HCT116 (cell line): ENCODE results near the gene NKX2-1. TPM values are rescaled to one million over a fixed set of nuclear protein-coding genes. Genes with fewer than 3 reads are reported as not detected.
A peak's percentile ranks its signal among the peaks of the same experiment; 100 is the strongest.

Experiments
- ATAC-seq: fragments of 200-7000 bp; cut with Tn5 transposase; 2 replicates; pipeline ENCODE4 v1.9.1; 2020; ENCODE audit warnings: mild to moderate bottlenecking, moderate library complexity
- BruUV-seq: library from RNA; stranded (reverse); fragments of 400-500 nt; replicated peaks from 2 replicates; lab custom pipeline; 2021; lab: Mats Ljungman, UMichigan
- CTCF ChIA-PET: fragments of 300-600 bp; sonication (Branson Sonifier 250); formaldehyde crosslinking; loops from one replicate; lab custom pipeline; 2021; ENCODE audit warnings: antibody characterized with exemption; lab: Charles Lee
- POLR2A ChIA-PET: fragments of 300-600, 350-600 bp; sonication (Branson Sonifier 250); formaldehyde crosslinking; loops from one replicate; lab custom pipeline; 2021; ENCODE audit warnings: antibody characterized with exemption; lab: Charles Lee
- RAD21 ChIA-PET, 2 experiments: fragments of 300-600 bp; sonication (Branson Sonifier 250); formaldehyde crosslinking; loops; one replicate each; lab custom pipeline; 2023; ENCODE audit warnings: low total read pairs in 2 of 2; ENCODE audit not compliant: uncharacterized antibody in 2 of 2, unreplicated experiment in 2 of 2, low non-redundant PET in 1 of 2; lab: Charles Lee
- DNase-seq: peaks from one replicate; pipeline ENCODE4 v3.0.0-alpha.2; 2010; ENCODE audit warnings: low read depth, low spot score
- H2AFZ ChIP-seq: fragments of 200-600 bp; shearing (Covaris generic), sonication (generic); 2 replicates; pipeline ENCODE4 v1.6.1; 2017; ENCODE audit warnings: low read depth, mixed run types, mixed read lengths, antibody characterized with exemption, low read length; ENCODE audit not compliant: poor library complexity, severe bottlenecking
- H3K27ac ChIP-seq: 2 replicates; pipeline ENCODE4 v1.5.1; 2012; ENCODE audit warnings: low read depth, low read length
- H3K27me3 ChIP-seq: fragments of 200-600 bp; sonication (generic); 2 replicates; pipeline ENCODE4 v1.6.1; 2016; ENCODE audit warnings: mixed run types, low read length, mixed read lengths; ENCODE audit not compliant: insufficient read depth
- H3K36me3 ChIP-seq, 2 experiments: fragments of 200-500 bp in 1 of 2; fragments of 200-600 bp in 1 of 2; sonication (Bioruptor generic) in 1 of 2; sonication (generic) in 1 of 2; 2 replicates each; pipeline versions ENCODE4 v1.5.1 to v1.6.1; 2014 to 2016; ENCODE audit warnings: low read length in 2 of 2, inconsistent platforms in 1 of 2, mixed read lengths in 1 of 2, mixed run types in 1 of 2; ENCODE audit not compliant: insufficient read depth in 2 of 2, control insufficient read depth in 1 of 2
- H3K4me1 ChIP-seq, 2 experiments: fragments of 200-600 bp in 1 of 2; sonication (generic) in 1 of 2; 2 replicates each; pipeline versions ENCODE4 v1.5.1 to v1.6.1; 2012 to 2017; ENCODE audit warnings: low read length in 2 of 2, inconsistent platforms in 1 of 2, mild to moderate bottlenecking in 1 of 2, mixed read lengths in 1 of 2, mixed run types in 1 of 2, moderate library complexity in 1 of 2; ENCODE audit not compliant: insufficient read depth in 2 of 2, control insufficient read depth in 1 of 2
- H3K4me2 ChIP-seq: fragments of 200-600 bp; sonication (generic); 2 replicates; pipeline ENCODE4 v1.6.1; 2017; ENCODE audit warnings: mixed run types, low read length, mixed read lengths
- H3K4me3 ChIP-seq, 2 experiments: fragments of 200-600 bp in 1 of 2; sonication (generic) in 1 of 2; replicated peaks in 1 of 2; 2 replicates each; pipeline ENCODE4 v1.5.1; 2011 to 2016; ENCODE audit warnings: low read length in 2 of 2, control low read depth in 1 of 2, low read depth in 1 of 2, mild to moderate bottlenecking in 1 of 2, mixed read lengths in 1 of 2, mixed run types in 1 of 2
- H3K79me2 ChIP-seq: fragments of 200-600 bp; sonication (generic); 2 replicates; pipeline ENCODE4 v1.6.1; 2017; ENCODE audit warnings: mild to moderate bottlenecking, mixed run types, low read length, moderate library complexity, mixed read lengths; ENCODE audit not compliant: insufficient read depth
- H3K9ac ChIP-seq: fragments of 200-600 bp; sonication (generic); 2 replicates; pipeline ENCODE4 v1.6.1; 2016; ENCODE audit warnings: low read length, mixed read lengths
- H3K9me2 ChIP-seq: fragments of 200-600 bp; sonication (generic), shearing (Covaris generic); 2 replicates; pipeline ENCODE4 v1.6.1; 2017; ENCODE audit warnings: mixed run types, mild to moderate bottlenecking, moderate library complexity; ENCODE audit not compliant: insufficient read depth
- H3K9me3 ChIP-seq, 2 experiments: fragments of 200-500 bp in 1 of 2; fragments of 200-600 bp in 1 of 2; sonication (Bioruptor generic) in 1 of 2; sonication (generic) in 1 of 2; 2 replicates each; pipeline ENCODE4 v1.6.1; 2014 to 2017; ENCODE audit warnings: low read length in 2 of 2, mixed read lengths in 2 of 2, inconsistent platforms in 1 of 2, low read depth in 1 of 2, mild to moderate bottlenecking in 1 of 2, mixed run types in 1 of 2, moderate library complexity in 1 of 2; ENCODE audit not compliant: control insufficient read depth in 1 of 2, insufficient read depth in 1 of 2
- H4K20me1 ChIP-seq: fragments of 200-600 bp; sonication (generic), shearing (Covaris generic); 2 replicates; pipeline ENCODE4 v1.6.1; 2017; ENCODE audit warnings: mixed run types, mild to moderate bottlenecking, moderate library complexity; ENCODE audit not compliant: insufficient read depth
- ATF3 ChIP-seq: IDR thresholded peaks from 2 replicates; pipeline ENCODE4 v1.6.1; 2012
- CBX3 ChIP-seq: IDR thresholded peaks from 2 replicates; pipeline ENCODE4 v1.6.1; 2012; ENCODE audit warnings: low read depth
- CEBPB ChIP-seq: IDR thresholded peaks from 2 replicates; pipeline ENCODE4 v1.6.1; 2012; ENCODE audit warnings: low read depth
- ELF1 ChIP-seq: IDR thresholded peaks from 2 replicates; pipeline ENCODE4 v1.6.1; 2012; ENCODE audit warnings: low read depth, borderline replicate concordance
- EZH2 ChIP-seq: fragments of 200-600 bp; sonication (generic); IDR thresholded peaks from 2 replicates; pipeline ENCODE4 v1.6.1; 2017; ENCODE audit warnings: antibody characterized with exemption, mixed run types
- EZH2phosphoT487 ChIP-seq: fragments of 200-600 bp; IDR thresholded peaks from 2 replicates; pipeline ENCODE4 v1.6.1; 2018; ENCODE audit warnings: antibody characterized with exemption, borderline replicate concordance
- FOSL1 ChIP-seq: IDR thresholded peaks from 2 replicates; pipeline ENCODE4 v1.6.1; 2012; ENCODE audit warnings: low read depth
- JUND ChIP-seq: IDR thresholded peaks from 2 replicates; pipeline ENCODE4 v1.6.1; 2012
- MAX ChIP-seq: IDR thresholded peaks from 2 replicates; pipeline ENCODE4 v1.6.1; 2012
- POLR2A ChIP-seq: IDR thresholded peaks from 2 replicates; pipeline ENCODE4 v1.7.0; 2011; ENCODE audit warnings: borderline replicate concordance; ENCODE audit not compliant: insufficient read depth, insufficient read length; ENCODE audit errors: extremely low read depth
- POLR2AphosphoS5 ChIP-seq: IDR thresholded peaks from 2 replicates; pipeline ENCODE4 v1.6.1; 2011; ENCODE audit warnings: mild to moderate bottlenecking, low read depth, low read length, moderate library complexity
- REST ChIP-seq: IDR thresholded peaks from 2 replicates; pipeline ENCODE4 v1.6.1; 2012; ENCODE audit warnings: low read depth
- SIN3A ChIP-seq: IDR thresholded peaks from 2 replicates; pipeline ENCODE4 v1.6.1; 2012; ENCODE audit warnings: low read depth
- SP1 ChIP-seq: IDR thresholded peaks from 2 replicates; pipeline ENCODE4 v1.6.1; 2012; ENCODE audit warnings: low read depth
- SRF ChIP-seq: IDR thresholded peaks from 2 replicates; pipeline ENCODE4 v1.6.1; 2012; ENCODE audit warnings: low read depth
- TCF7L2 ChIP-seq: IDR thresholded peaks from 2 replicates; pipeline ENCODE4 v1.7.0; 2011; ENCODE audit warnings: borderline replicate concordance, inconsistent platforms; ENCODE audit not compliant: insufficient read depth, insufficient read length; ENCODE audit errors: extremely low read depth
- ZBTB33 ChIP-seq: IDR thresholded peaks from 2 replicates; pipeline ENCODE4 v1.6.1; 2011; ENCODE audit warnings: mild to moderate bottlenecking, low read length, moderate library complexity; ENCODE audit not compliant: insufficient replicate concordance; ENCODE audit errors: extremely low read depth
- ZFX ChIP-seq: fragments of 450-650 bp; IDR thresholded peaks from 2 replicates; pipeline ENCODE4 v1.6.1; 2017
- ZNF274 ChIP-seq: fragments of 200-500 bp; sonication (Bioruptor generic); IDR thresholded peaks from 2 replicates; pipeline ENCODE4 v1.6.1; 2014; ENCODE audit warnings: mild to moderate bottlenecking, low read depth, low read length, inconsistent platforms
- intact Hi-C: fragments of 100-400 bp; cut with micrococcal nuclease; formaldehyde crosslinking; loops from 2 replicates; pipeline ENCODE4 v1.10.0; 2022
- total RNA-seq: library from RNA; stranded (reverse); gene quantifications from one replicate; pipeline ENCODE4 v1.2.1, GENCODE V29; 2021; ENCODE audit not compliant: unreplicated experiment
- TF ChIP-seq, protein P1 (sequence below), 3 experiments: fragments of 200-600 bp in 1 of 3; sonication (generic) in 1 of 3; IDR thresholded peaks in 2 of 3; conservative IDR thresholded peaks in 1 of 3; 2 replicates each; pipeline ENCODE4 v1.5.1; 2012 to 2017; ENCODE audit warnings: low read depth in 2 of 3, low read length in 2 of 3, antibody characterized with exemption in 1 of 3, borderline replicate concordance in 1 of 3, control low read depth in 1 of 3, mild to moderate bottlenecking in 1 of 3, mixed read lengths in 1 of 3, mixed run types in 1 of 3, moderate library complexity in 1 of 3; ENCODE audit not compliant: insufficient read depth in 1 of 3

The NKX2-1 gene
- total RNA-seq, 1 experiment from 2014 or later: 0.84 TPM

DNA sequence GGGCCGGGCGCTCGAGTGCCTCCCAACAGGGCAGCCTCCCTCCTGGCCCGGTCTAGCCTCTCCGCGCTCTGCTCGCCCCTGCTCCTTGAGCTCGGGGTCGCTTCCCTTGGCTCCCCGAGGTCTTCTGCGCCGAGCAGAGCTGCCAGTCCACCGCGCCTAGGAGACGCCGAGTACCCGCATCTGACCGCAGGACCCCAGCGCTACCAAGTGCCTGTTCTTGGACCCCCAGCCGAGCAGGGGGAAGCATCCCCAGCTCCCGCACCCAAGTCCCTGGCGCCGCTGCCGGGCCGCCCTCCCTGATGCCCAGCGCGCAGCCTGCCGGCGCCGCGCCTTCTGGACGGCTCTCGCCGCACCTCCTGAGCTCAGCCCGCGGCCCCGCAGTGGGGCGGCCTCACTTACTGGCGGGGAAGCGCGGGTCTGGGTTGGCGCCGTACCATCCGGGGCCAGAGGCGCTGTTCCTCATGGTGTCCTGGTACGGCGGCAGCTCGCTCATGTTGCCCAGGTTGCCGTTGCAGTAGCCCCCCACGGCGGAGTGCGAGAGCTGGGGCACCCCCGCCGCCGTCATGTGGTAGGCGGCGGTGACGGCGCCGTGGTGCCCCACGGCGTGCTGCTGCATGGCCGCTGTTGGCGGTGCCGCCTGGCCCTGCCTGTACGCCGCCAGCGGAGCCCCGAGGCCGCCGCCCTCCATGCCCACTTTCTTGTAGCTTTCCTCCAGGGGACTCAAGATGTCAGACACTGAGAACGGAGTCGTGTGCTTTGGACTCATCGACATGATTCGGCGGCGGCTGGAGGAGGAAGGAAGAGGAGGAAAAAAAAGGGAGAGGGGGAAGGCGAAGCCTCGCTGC is 1.2 kb downstream of the NKX2-1 start:
- H3K4me2 ChIP-seq: peak overlapping the region; percentile 79; the same call in 1 of the 2 replicates
- no peak for ATAC-seq
- POLR2A ChIA-PET: no interaction called here
- TF ChIP-seq FOSL1 (no peak), TCF7L2 (no peak), EZH2 (no peak), ELF1 (no peak), ZFX (no peak), ZBTB33 (no peak), SP1 (no peak), SRF (no peak), SIN3A (no peak), JUND (no peak), POLR2A (no peak), EZH2phosphoT487 (no peak), ZNF274 (no peak), CBX3 (no peak), MAX (no peak), ATF3 (no peak), REST (no peak), POLR2AphosphoS5 (no peak), CEBPB (no peak)
- TF ChIP-seq, protein P1, sequence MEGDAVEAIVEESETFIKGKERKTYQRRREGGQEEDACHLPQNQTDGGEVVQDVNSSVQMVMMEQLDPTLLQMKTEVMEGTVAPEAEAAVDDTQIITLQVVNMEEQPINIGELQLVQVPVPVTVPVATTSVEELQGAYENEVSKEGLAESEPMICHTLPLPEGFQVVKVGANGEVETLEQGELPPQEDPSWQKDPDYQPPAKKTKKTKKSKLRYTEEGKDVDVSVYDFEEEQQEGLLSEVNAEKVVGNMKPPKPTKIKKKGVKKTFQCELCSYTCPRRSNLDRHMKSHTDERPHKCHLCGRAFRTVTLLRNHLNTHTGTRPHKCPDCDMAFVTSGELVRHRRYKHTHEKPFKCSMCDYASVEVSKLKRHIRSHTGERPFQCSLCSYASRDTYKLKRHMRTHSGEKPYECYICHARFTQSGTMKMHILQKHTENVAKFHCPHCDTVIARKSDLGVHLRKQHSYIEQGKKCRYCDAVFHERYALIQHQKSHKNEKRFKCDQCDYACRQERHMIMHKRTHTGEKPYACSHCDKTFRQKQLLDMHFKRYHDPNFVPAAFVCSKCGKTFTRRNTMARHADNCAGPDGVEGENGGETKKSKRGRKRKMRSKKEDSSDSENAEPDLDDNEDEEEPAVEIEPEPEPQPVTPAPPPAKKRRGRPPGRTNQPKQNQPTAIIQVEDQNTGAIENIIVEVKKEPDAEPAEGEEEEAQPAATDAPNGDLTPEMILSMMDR (IDR thresholded peaks at IDR 0.05 in 2 of 3, conservative IDR thresholded peaks at IDR 0.05 in 1 of 3; ENCODE audit: borderline replicate concordance in 1 of 3, insufficient read depth in 1 of 3, low read depth in 2 of 3, low read length in 2 of 3): no peak
- TF ChIP-seq, all 23 proteins: peak for 0
- BruUV-seq: no TSS peak
- H3K36me3 ChIP-seq: no peaks in the 10 kb centered on the region
- H3K4me1 ChIP-seq: peaks cover 0 to 11% of the 10 kb centered on the region in 2 experiments; a peak in 2 of 4 replicates
- intact Hi-C loops: no loop called here
- H3K79me2 ChIP-seq: no peaks in the 10 kb centered on the region
- no peaks in the 10 kb centered on the region for H4K20me1 ChIP-seq
- DNase-seq: no peak
- no peaks in the 10 kb centered on the region for H3K9me2 ChIP-seq
- peak overlapping the region in 1 of 2 experiments; percentile 50; a peak in 1 of 4 replicates for H3K4me3 ChIP-seq
- H2AFZ ChIP-seq: no peak overlapping the region
- ChIA-PET CTCF (no interaction called here), RAD21 (no interaction called here)
- H3K27me3 ChIP-seq: no peaks in the 10 kb centered on the region
- H3K27ac ChIP-seq: no peak overlapping the region
- H3K9me3 ChIP-seq: no peaks in the 10 kb centered on the region
- H3K9ac ChIP-seq: no peak overlapping the region; the same call in 1 of the 2 replicates
